ENCODE data around the gene UHMK1.
"Not testable (repeated sequence)": the region's sequence is repeated elsewhere in the genome, so short reads cannot be mapped to it uniquely, and the experiment has no call there.

The UHMK1 gene

GRCh38 chr1:162568802-162569201 is 71.2 kb downstream of the UHMK1 start:
- no peak for DNase-seq

DNA sequence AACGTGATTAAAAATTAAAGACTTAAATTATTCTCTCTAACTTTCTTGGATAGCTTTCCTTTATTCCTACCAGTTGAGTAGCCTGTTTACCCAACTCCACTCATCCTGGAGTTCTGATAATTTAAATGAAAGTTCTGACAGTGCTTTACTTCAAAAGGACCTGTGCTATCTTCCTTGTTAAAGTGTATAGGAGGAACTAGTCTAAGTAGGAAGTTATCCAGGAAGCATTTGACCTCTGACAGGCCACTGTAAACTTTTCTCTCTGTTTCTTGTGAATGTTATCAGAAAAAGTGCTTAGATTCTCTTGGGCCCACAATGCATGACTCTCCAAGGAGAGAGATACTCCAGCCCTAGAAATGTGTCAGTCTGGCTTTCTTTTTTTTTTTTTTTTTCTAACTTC is 73.1 kb downstream of the UHMK1 start:
- DNase-seq, result no peak

DNA sequence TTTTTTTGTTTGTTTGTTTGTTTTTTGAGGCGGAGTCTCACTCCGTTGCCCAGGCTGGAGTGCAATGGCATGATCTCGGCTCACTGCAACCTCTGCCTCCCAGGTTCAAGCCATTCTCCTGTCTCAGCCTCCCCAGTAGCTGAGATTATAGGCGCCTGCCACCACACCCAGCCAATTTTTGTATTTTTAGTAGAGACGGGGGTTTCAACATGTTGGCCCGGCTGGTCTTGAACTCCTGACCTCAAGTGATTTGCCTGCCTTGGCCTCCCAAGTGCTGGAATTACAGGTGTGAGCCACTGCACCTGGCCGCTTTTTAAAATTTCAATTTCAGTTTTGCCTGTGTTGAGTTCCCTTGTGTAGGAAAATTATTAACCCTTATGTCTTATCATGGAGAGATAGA is 73.5 kb downstream of the UHMK1 start:
- not testable (repeated sequence) for DNase-seq

GRCh38 chr1:162571696-162572095 is 74.1 kb downstream of the UHMK1 start:
- DNase-seq, result no peak

GRCh38 chr1:162573136-162573535 is 75.5 kb downstream of the UHMK1 start:
- no peak for DNase-seq

- DNase-seq, result no peak
These were observed 80.6 kb downstream of the UHMK1 start for GRCh38 chr1:162578071-162578700.

GRCh38 chr1:162578936-162579335 is 81.3 kb downstream of the UHMK1 start:
- no peak for DNase-seq
